Measurements from ENCODE around the gene PACRG.

PACRG gene

DNA sequence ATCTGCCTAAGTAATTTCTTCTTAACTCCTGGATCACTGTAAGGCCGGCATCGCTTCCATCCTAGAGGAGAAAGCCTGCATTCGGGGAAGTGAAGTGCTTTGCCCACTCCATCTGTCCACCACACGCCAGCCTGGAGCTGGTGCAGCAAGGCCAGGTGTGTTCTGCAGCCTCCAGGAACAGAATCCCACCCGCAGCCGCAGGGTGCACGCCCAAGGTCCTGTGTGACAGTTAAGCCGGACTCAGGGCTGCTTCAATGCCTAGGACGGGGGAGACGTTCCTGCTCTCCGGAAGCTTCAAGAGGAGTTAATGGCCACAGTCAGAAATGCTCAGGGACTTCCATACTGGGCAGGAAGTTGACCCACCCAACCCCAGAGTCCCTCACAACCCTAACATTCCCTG lies 600.6 kb downstream of the PACRG start:
- no peaks in the 10 kb centered on the region for H3K36me3 ChIP-seq (ENCODE audit: control insufficient read depth, insufficient read depth, low read length)
- H3K27me3 ChIP-seq (ENCODE audit: control insufficient read depth, insufficient read depth, low read length): no peaks in the 10 kb centered on the region
- whole genome bisulfite sequencing (ENCODE audit: insufficient coverage, insufficient read length): no CpG with 5 or more reads among the region's 11 CpGs
- no peak overlapping the region for H3K27ac ChIP-seq (ENCODE audit: low read length)
- peaks cover 1% of the 10 kb centered on the region; the same call in 1 of the 2 replicates for H3K4me1 ChIP-seq (ENCODE audit: control insufficient read depth, insufficient read depth, low read length)
- no peak overlapping the region for H3K4me3 ChIP-seq (ENCODE audit: low read length)
- no peak for DNase-seq (ENCODE audit: low read depth, low spot score)
- H3K9me3 ChIP-seq (ENCODE audit: control insufficient read depth, insufficient read depth, low read length): no peaks in the 10 kb centered on the region

DNA sequence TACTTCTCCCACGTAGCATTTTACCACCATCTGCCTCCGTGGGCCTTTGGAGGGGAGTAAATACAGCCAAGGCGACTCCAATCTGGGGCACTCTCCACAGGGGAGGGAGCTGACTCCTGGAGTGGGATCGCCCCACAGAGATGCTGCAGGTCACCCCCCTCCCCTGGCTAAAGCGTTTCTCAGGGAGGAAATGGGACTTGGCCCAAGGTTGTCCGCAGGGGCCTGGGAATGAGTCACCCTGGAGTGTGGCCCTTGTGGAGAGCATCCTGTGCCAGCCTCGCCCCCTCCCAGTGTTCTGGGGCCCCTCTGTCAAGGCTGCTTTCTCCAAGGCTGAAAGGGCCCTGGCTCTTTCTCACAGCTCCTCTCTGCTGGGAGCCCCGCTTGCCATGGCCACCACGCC lies 602.2 kb downstream of the PACRG start:
- WGBS (ENCODE audit: insufficient coverage, insufficient read length): no CpG with 5 or more reads among the region's 9 CpGs
- no peak for DNase-seq (ENCODE audit: low read depth, low spot score)
- H3K27ac ChIP-seq (ENCODE audit: low read length): no peak overlapping the region

DNA sequence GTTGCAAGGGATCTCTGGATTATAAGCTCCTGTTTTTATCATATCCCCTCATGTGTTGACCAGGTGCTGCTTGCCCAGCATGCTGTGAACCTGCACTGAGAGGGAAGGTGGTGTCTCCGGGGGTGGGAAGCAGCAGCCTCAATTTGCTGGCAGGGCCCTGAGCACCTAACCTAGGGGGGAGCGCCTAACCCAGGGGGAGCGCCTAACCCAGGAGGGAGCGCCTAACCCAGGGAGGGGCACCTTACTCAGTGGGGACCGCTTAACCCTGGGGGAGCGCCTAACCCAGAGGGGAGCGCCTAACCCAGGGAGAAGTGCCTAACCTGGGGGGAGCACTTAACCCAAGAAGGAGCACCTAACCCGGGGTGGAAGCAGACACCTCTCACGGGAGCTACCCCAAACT lies 603.5 kb downstream of the PACRG start:
- H3K27me3 ChIP-seq (ENCODE audit: control insufficient read depth, insufficient read depth, low read length): no peaks in the 10 kb centered on the region
- no peaks in the 10 kb centered on the region for H3K36me3 ChIP-seq (ENCODE audit: control insufficient read depth, insufficient read depth, low read length)
- H3K4me3 ChIP-seq (ENCODE audit: low read length): no peak overlapping the region
- no CpG with 5 or more reads among the region's 9 CpGs for WGBS (ENCODE audit: insufficient coverage, insufficient read length)
- DNase-seq (ENCODE audit: low read depth, low spot score): no peak
- H3K4me1 ChIP-seq (ENCODE audit: control insufficient read depth, insufficient read depth, low read length): peaks cover 3% of the 10 kb centered on the region
- no peaks in the 10 kb centered on the region for H3K9me3 ChIP-seq (ENCODE audit: control insufficient read depth, insufficient read depth, low read length)
- no peak overlapping the region for H3K27ac ChIP-seq (ENCODE audit: low read length)

More for the DNA sequence above, 602.2 kb downstream of the PACRG start:
- H3K4me3 ChIP-seq (ENCODE audit: low read length): no peak overlapping the region
- H3K27me3 ChIP-seq (ENCODE audit: control insufficient read depth, insufficient read depth, low read length): no peaks in the 10 kb centered on the region
- H3K36me3 ChIP-seq (ENCODE audit: control insufficient read depth, insufficient read depth, low read length): no peaks in the 10 kb centered on the region
- peaks cover 1% of the 10 kb centered on the region; the same call in 1 of the 2 replicates for H3K4me1 ChIP-seq (ENCODE audit: control insufficient read depth, insufficient read depth, low read length)
- no peaks in the 10 kb centered on the region for H3K9me3 ChIP-seq (ENCODE audit: control insufficient read depth, insufficient read depth, low read length)

DNA sequence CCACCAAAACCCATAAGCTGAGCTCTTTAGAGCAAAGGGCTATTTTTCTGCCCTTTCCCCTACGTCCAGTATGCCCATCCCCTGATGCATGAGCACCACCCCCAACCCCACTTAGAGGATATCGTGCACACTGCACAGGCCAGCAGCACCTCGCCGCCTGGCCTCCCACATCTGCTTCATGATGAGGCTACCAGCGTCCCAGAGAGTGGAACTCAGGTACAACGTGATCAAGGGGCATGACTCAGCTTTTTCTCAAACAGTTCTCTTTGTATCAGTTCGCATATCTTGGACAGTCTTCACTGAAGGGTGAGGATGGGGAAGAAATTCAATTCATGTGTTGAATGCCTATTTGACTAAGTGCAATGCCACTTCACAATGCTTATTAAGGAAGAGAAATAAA lies 604.8 kb downstream of the PACRG start:
- no peak overlapping the region for H3K4me3 ChIP-seq (ENCODE audit: low read length)
- WGBS (ENCODE audit: insufficient coverage, insufficient read length): no CpG with 5 or more reads among the region's 7 CpGs
- no peaks in the 10 kb centered on the region for H3K36me3 ChIP-seq (ENCODE audit: control insufficient read depth, insufficient read depth, low read length)
- H3K27me3 ChIP-seq (ENCODE audit: control insufficient read depth, insufficient read depth, low read length): no peaks in the 10 kb centered on the region
- no peaks in the 10 kb centered on the region for H3K9me3 ChIP-seq (ENCODE audit: control insufficient read depth, insufficient read depth, low read length)
- no peak for DNase-seq (ENCODE audit: low read depth, low spot score)
- H3K4me1 ChIP-seq (ENCODE audit: control insufficient read depth, insufficient read depth, low read length): peaks cover 3% of the 10 kb centered on the region
- no peak overlapping the region for H3K27ac ChIP-seq (ENCODE audit: low read length)

DNA sequence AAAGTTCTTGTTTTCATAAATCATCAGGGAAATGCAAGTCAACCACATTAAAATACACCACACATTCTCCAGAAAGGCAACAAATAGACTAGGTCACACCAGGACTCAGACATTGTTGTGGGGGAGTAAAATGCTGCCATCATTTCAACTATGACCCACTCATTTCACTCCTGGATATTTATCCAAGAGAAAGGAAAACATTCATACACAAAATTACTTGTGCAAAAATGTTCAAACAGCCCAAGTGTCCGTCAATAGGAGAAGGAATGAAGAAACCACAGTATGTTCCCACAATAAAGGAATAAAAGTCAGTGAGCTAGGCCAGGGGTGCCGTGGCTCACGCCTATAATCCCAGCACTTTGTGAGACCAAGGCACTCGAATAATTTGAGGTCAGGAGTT lies 605.3 kb downstream of the PACRG start:
- H3K4me1 ChIP-seq (ENCODE audit: control insufficient read depth, insufficient read depth, low read length): peaks cover 3% of the 10 kb centered on the region
- H3K36me3 ChIP-seq (ENCODE audit: control insufficient read depth, insufficient read depth, low read length): no peaks in the 10 kb centered on the region
- no CpG with 5 or more reads among the region's 4 CpGs for WGBS (ENCODE audit: insufficient coverage, insufficient read length)
- no peak for DNase-seq (ENCODE audit: low read depth, low spot score)
- H3K27me3 ChIP-seq (ENCODE audit: control insufficient read depth, insufficient read depth, low read length): no peaks in the 10 kb centered on the region
- H3K27ac ChIP-seq (ENCODE audit: low read length): no peak overlapping the region
- no peaks in the 10 kb centered on the region for H3K9me3 ChIP-seq (ENCODE audit: control insufficient read depth, insufficient read depth, low read length)
- no peak overlapping the region for H3K4me3 ChIP-seq (ENCODE audit: low read length)

DNA sequence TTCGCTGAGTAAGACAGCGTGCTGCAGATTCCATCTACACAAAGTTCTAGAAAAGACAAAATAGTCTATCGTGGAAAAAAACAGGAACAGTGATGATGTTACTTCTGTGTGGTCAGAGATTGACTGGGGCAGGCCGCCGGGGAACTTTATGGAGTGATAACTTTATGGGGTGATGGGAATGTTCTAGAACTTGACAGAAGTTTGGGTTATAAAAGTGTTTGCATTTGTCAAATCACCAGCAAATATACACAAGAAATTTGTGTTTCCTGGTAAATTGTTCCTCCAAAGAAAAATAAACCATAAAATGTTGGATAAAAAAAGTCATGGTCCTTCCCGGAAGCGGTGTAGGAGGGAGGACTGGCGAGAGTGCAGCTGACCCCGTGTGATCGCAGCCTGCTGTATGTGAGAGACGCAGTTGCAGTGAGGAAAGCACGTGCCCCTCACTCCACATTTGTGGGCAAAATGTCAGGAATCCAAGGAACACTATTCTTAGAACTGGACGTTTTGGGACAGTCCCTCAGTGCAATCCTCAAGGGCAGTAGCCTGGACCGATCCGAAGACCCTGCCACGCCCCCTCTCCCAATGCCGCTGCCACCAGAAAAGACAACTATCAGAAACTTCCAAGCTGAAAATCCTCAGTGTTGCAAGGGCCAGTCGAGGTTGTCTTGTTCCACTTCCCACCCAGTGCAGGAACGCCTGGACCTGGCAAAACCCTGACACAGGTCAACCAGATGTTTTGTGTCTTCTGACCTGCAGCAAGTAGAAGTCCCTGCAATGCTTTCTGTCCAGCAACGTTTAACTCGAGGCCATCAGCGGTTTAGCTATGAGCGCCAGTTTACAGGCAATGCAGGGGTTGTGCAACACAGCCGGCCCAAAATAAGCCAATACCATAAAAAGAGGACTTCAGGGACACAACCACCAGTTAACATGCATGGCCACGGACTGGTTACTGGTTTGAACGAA lies 606.2 kb downstream of the PACRG start:
- Histone ChIP-seq H3K4me1 (ENCODE audit: control insufficient read depth, insufficient read depth, low read length) (peaks cover 5% of the 10 kb centered on the region; the same call in 1 of the 2 replicates), H3K27ac (ENCODE audit: low read length) (no peak overlapping the region), H3K36me3 (ENCODE audit: control insufficient read depth, insufficient read depth, low read length) (no peaks in the 10 kb centered on the region), H3K4me3 (ENCODE audit: low read length) (no peak overlapping the region), H3K9me3 (ENCODE audit: control insufficient read depth, insufficient read depth, low read length) (no peaks in the 10 kb centered on the region), H3K27me3 (ENCODE audit: control insufficient read depth, insufficient read depth, low read length) (no peaks in the 10 kb centered on the region)
- no CpG with 5 or more reads among the region's 26 CpGs for WGBS (ENCODE audit: insufficient coverage, insufficient read length)
- DNase-seq (ENCODE audit: low read depth, low spot score): no peak

DNA sequence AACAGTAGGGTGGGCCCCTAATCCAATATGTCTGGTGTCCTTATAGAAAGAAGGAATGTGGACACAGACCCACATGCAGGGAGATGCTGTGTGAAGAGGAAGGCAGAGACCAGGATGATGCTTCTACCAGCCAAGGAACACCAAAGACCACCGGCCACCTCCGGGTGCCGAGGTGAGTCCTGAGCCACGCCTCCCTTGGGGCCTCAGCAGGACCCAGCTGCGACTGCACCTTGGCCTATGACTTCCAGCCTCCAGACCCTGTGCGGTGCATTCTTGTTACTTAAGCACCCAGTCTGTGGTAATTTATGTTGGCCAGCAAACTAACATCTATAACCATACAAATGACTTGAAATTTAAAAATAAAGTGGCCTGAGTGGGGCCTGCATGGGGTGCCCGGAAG lies 607.3 kb downstream of the PACRG start:
- Histone ChIP-seq H3K27me3 (ENCODE audit: control insufficient read depth, insufficient read depth, low read length) (no peaks in the 10 kb centered on the region), H3K27ac (ENCODE audit: low read length) (no peak overlapping the region), H3K9me3 (ENCODE audit: control insufficient read depth, insufficient read depth, low read length) (no peaks in the 10 kb centered on the region), H3K36me3 (ENCODE audit: control insufficient read depth, insufficient read depth, low read length) (no peaks in the 10 kb centered on the region), H3K4me3 (ENCODE audit: low read length) (no peak overlapping the region), H3K4me1 (ENCODE audit: control insufficient read depth, insufficient read depth, low read length) (peaks cover 6% of the 10 kb centered on the region; the same call in 1 of the 2 replicates)
- no CpG with 5 or more reads among the region's 7 CpGs for WGBS (ENCODE audit: insufficient coverage, insufficient read length)
- no peak for DNase-seq (ENCODE audit: low read depth, low spot score)

DNA sequence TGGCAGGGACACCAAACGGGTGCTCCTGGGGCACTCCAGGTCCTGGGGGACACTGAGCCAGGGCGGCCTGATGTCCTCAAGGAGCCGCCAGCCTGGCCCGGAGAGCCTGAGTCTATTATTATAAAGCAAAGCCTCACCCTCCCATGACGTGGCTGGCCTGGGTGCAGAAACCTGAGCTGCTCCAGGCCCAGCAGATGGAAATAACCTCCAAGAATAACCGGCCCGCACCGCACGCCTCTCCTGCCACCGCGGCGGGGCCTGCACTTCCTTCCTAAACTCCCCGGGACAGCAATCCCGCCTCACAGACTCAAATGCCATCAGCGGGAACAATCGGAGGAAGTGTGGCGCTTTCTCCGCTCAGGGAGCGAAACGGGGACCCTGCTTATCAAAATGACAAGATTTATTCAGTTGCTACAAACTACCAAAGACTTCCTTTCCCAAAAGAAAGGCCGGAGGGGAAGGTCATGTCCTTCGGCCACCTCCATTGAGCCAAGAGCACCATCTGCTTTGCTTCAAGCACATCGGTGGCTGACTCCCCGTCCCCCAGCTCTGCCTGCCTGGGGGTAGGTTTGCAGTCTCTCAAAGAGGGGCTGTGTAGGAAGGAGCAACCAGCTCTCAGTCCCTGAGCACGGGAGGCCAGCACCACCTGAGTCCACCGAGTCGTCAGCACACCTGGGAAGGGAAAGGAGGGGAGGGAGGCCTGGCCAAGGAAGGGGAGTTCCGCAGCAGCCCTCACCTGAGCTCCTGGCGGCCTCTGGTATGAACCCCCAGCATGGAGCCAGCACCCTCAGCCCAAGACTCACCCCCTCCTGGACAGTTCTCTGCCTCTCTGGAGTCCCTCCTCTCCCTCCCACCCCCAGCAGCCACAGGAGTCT lies 608.1 kb downstream of the PACRG start:
- no CpG with 5 or more reads among the region's 29 CpGs for WGBS (ENCODE audit: insufficient coverage, insufficient read length)

DNA sequence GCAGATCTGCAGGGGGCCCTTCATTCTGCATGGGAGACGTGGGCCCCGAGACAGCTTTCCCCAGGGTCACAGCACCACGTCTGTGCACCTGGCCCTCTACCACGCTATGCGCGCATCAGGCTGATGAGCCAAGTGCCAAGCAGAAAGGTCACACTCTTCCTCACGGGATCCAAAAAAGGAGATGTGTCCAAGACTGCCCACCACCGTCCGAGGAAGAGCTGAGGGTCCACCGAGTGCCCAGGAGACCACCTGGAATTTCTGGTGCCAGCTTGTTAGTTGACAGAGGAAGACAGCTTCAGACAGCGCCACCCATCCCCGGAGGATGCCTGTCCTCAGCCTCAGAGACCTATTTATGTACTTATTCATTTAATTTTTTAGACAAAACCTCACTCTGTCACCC lies 609.2 kb downstream of the PACRG start:
- no peaks in the 10 kb centered on the region for H3K9me3 ChIP-seq (ENCODE audit: control insufficient read depth, insufficient read depth, low read length)
- peaks cover 8% of the 10 kb centered on the region; the same call in 1 of the 2 replicates for H3K4me1 ChIP-seq (ENCODE audit: control insufficient read depth, insufficient read depth, low read length)
- no peak overlapping the region for H3K27ac ChIP-seq (ENCODE audit: low read length)
- WGBS (ENCODE audit: insufficient coverage, insufficient read length): no CpG with 5 or more reads among the region's 12 CpGs
- H3K27me3 ChIP-seq (ENCODE audit: control insufficient read depth, insufficient read depth, low read length): no peaks in the 10 kb centered on the region
- no peaks in the 10 kb centered on the region for H3K36me3 ChIP-seq (ENCODE audit: control insufficient read depth, insufficient read depth, low read length)
- DNase-seq (ENCODE audit: low read depth, low spot score): no peak
- no peak overlapping the region for H3K4me3 ChIP-seq (ENCODE audit: low read length)

More for the DNA sequence above, 608.1 kb downstream of the PACRG start:
- Histone ChIP-seq H3K27ac (ENCODE audit: low read length) (no peak overlapping the region), H3K27me3 (ENCODE audit: control insufficient read depth, insufficient read depth, low read length) (no peaks in the 10 kb centered on the region), H3K4me1 (ENCODE audit: control insufficient read depth, insufficient read depth, low read length) (peaks cover 6% of the 10 kb centered on the region; the same call in 1 of the 2 replicates), H3K9me3 (ENCODE audit: control insufficient read depth, insufficient read depth, low read length) (no peaks in the 10 kb centered on the region), H3K4me3 (ENCODE audit: low read length) (no peak overlapping the region), H3K36me3 (ENCODE audit: control insufficient read depth, insufficient read depth, low read length) (no peaks in the 10 kb centered on the region)
- no peak for DNase-seq (ENCODE audit: low read depth, low spot score)

DNA sequence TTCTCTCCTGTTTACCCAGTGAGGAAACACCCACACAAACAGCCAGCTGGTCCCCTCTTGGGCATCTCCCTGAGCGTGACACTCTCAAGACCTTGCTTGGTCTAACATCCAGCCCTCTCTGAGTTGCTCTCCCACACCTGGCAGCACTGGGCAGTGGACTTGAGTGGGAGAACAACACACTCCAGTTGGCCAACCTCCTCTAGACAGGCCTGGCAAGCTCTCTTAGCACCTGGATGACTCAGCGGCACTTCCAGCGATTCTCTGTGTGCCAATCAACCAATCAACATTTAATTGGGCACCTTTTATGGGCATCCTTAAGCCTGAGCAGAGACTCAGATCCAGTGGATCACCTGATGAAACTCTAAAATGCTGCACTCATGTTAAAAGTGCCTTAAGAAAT lies 610.2 kb downstream of the PACRG start:
- Histone ChIP-seq H3K9me3 (ENCODE audit: control insufficient read depth, insufficient read depth, low read length) (no peaks in the 10 kb centered on the region), H3K27ac (ENCODE audit: low read length) (no peak overlapping the region), H3K4me3 (ENCODE audit: low read length) (no peak overlapping the region), H3K27me3 (ENCODE audit: control insufficient read depth, insufficient read depth, low read length) (no peaks in the 10 kb centered on the region), H3K36me3 (ENCODE audit: control insufficient read depth, insufficient read depth, low read length) (no peaks in the 10 kb centered on the region), H3K4me1 (ENCODE audit: control insufficient read depth, insufficient read depth, low read length) (peaks cover 8% of the 10 kb centered on the region; the same call in 1 of the 2 replicates)
- DNase-seq (ENCODE audit: low read depth, low spot score): no peak
- WGBS (ENCODE audit: insufficient coverage, insufficient read length): no CpG with 5 or more reads among the region's 3 CpGs
